H9 (cell line): ENCODE results near the gene SLC51B. TPM values are rescaled to one million over a fixed set of nuclear protein-coding genes. Genes with fewer than 3 reads are reported as not detected.

Experiments
- DNase-seq: peaks from one replicate; pipeline ENCODE4 v3.0.0-alpha.2; 2017
- H2AFZ ChIP-seq: one replicate; pipeline ENCODE4 v1.6.1; 2013; ENCODE audit warnings: mild to moderate bottlenecking, low read length, control low read depth, moderate library complexity
- H2AK5ac ChIP-seq: 2 replicates; pipeline ENCODE4 v1.6.1; 2013; ENCODE audit warnings: low read length, control low read depth, mixed read lengths; ENCODE audit not compliant: insufficient read length
- H2BK120ac ChIP-seq: one replicate; pipeline ENCODE4 v1.6.1; 2013; ENCODE audit warnings: low read depth, mild to moderate bottlenecking, low read length, control low read depth, inconsistent platforms; ENCODE audit not compliant: poor library complexity, severe bottlenecking
- H2BK12ac ChIP-seq: 2 replicates; pipeline ENCODE4 v1.6.1; 2013; ENCODE audit warnings: low read length, control low read depth, mixed read lengths, low read depth; ENCODE audit not compliant: insufficient read length
- H2BK15ac ChIP-seq: 2 replicates; pipeline ENCODE4 v1.6.1; 2013; ENCODE audit warnings: low read depth, low read length, control low read depth
- H2BK20ac ChIP-seq: one replicate; pipeline ENCODE4 v1.6.1; 2013; ENCODE audit warnings: low read depth, mild to moderate bottlenecking, low read length, control low read depth, inconsistent platforms; ENCODE audit not compliant: poor library complexity, severe bottlenecking
- H2BK5ac ChIP-seq: 2 replicates; pipeline ENCODE4 v1.6.1; 2013; ENCODE audit warnings: low read length, control low read depth, mixed read lengths; ENCODE audit not compliant: insufficient read length
- H3K14ac ChIP-seq: 2 replicates; pipeline ENCODE4 v1.6.1; 2013; ENCODE audit warnings: low read length, control low read depth; ENCODE audit not compliant: insufficient read depth
- H3K18ac ChIP-seq: 2 replicates; pipeline ENCODE4 v1.6.1; 2013; ENCODE audit warnings: low read depth, mild to moderate bottlenecking, mixed read lengths, low read length, control low read depth; ENCODE audit not compliant: insufficient read length
- H3K23ac ChIP-seq: 2 replicates; pipeline ENCODE4 v1.6.1; 2013; ENCODE audit warnings: low read length, control low read depth, mixed read lengths, low read depth; ENCODE audit not compliant: insufficient read length
- H3K23me2 ChIP-seq: 2 replicates; pipeline ENCODE4 v1.6.1; 2013; ENCODE audit warnings: low read depth, mild to moderate bottlenecking, mixed read lengths, low read length, control low read depth; ENCODE audit not compliant: insufficient read length, poor library complexity, severe bottlenecking
- H3K27ac ChIP-seq: 2 replicates; pipeline ENCODE4 v1.5.1; 2013; ENCODE audit warnings: low read length, control low read depth, mixed read lengths, low read depth; ENCODE audit not compliant: insufficient read length
- H3K27me3 ChIP-seq: 2 replicates; pipeline ENCODE4 v1.6.1; 2013; ENCODE audit warnings: low read length, control low read depth, inconsistent platforms; ENCODE audit not compliant: insufficient read depth
- H3K4ac ChIP-seq: 2 replicates; pipeline ENCODE4 v1.6.1; 2013; ENCODE audit warnings: low read depth, mild to moderate bottlenecking, control low read depth, inconsistent platforms, low read length, moderate library complexity
- H3K4me1 ChIP-seq: 2 replicates; pipeline ENCODE4 v1.6.1; 2013; ENCODE audit warnings: low read length, control low read depth, inconsistent platforms; ENCODE audit not compliant: insufficient read depth
- H3K4me2 ChIP-seq: 2 replicates; pipeline ENCODE4 v1.6.1; 2013; ENCODE audit warnings: low read length, control low read depth, mixed read lengths; ENCODE audit not compliant: insufficient read length, insufficient read depth
- H3K56ac ChIP-seq: 2 replicates; pipeline ENCODE4 v1.6.1; 2013; ENCODE audit warnings: low read depth, mild to moderate bottlenecking, mixed read lengths, low read length, control low read depth; ENCODE audit not compliant: insufficient read length
- H3K79me1 ChIP-seq: 2 replicates; pipeline ENCODE4 v1.6.1; 2013; ENCODE audit warnings: low read depth, mild to moderate bottlenecking, moderate library complexity, low read length, control low read depth, inconsistent platforms; ENCODE audit not compliant: insufficient read depth, poor library complexity, severe bottlenecking
- H3K79me2 ChIP-seq: 2 replicates; pipeline ENCODE4 v1.6.1; 2013; ENCODE audit warnings: low read length, control low read depth, inconsistent platforms; ENCODE audit not compliant: insufficient read depth
- H3K9ac ChIP-seq: 2 replicates; pipeline ENCODE4 v1.6.1; 2013; ENCODE audit warnings: low read length, control low read depth, mixed read lengths; ENCODE audit not compliant: insufficient read length; ENCODE audit errors: extremely low read depth
- H3K9me3 ChIP-seq: one replicate; pipeline ENCODE4 v1.6.1; 2013; ENCODE audit warnings: low read depth, low read length, inconsistent platforms; ENCODE audit not compliant: control insufficient read depth
- H3T11ph ChIP-seq: one replicate; pipeline ENCODE4 v1.6.1; 2013; ENCODE audit warnings: mild to moderate bottlenecking, low read length, control low read depth, inconsistent platforms
- H4K20me1 ChIP-seq: one replicate; pipeline ENCODE4 v1.6.1; 2013; ENCODE audit not compliant: control insufficient read depth, insufficient read length, insufficient read depth
- H4K5ac ChIP-seq: 2 replicates; pipeline ENCODE4 v1.6.1; 2013; ENCODE audit warnings: low read depth, mild to moderate bottlenecking, mixed read lengths, low read length, control low read depth; ENCODE audit not compliant: insufficient read length
- H4K8ac ChIP-seq: replicated peaks from 2 replicates; pipeline ENCODE4 v1.6.1; 2013; ENCODE audit warnings: low read length, control low read depth, mixed read lengths, low read depth; ENCODE audit not compliant: insufficient read length
- H4K91ac ChIP-seq: 2 replicates; pipeline ENCODE4 v1.6.1; 2013; ENCODE audit warnings: low read depth, mild to moderate bottlenecking, moderate library complexity, mixed read lengths, low read length, control low read depth; ENCODE audit not compliant: insufficient read length
- H3K27ac Mint-ChIP-seq, 3 experiments: 2 replicates in 2 of 3; 3 replicates in 1 of 3; pipeline ENCODE4 v1.8.0; 2020 to 2021; ENCODE audit warnings: mixed read lengths in 3 of 3, mild to moderate bottlenecking in 1 of 3, moderate library complexity in 1 of 3
- H3K27me3 Mint-ChIP-seq: 2 replicates; pipeline ENCODE4 v1.8.0; 2021; ENCODE audit warnings: low read depth, mild to moderate bottlenecking, moderate library complexity, mixed read lengths
- H3K36me3 Mint-ChIP-seq, 3 experiments: 2 replicates in 2 of 3; 3 replicates in 1 of 3; pipeline ENCODE4 v1.8.0; 2020 to 2021; ENCODE audit warnings: low read depth in 3 of 3, mixed read lengths in 3 of 3; ENCODE audit not compliant: insufficient read depth in 1 of 3
- H3K4me1 Mint-ChIP-seq, 2 experiments: 2 replicates each; pipeline ENCODE4 v1.8.0; 2020; ENCODE audit warnings: mixed read lengths in 2 of 2
- H3K4me3 Mint-ChIP-seq, 2 experiments: 2 replicates in 1 of 2; 3 replicates in 1 of 2; pipeline ENCODE4 v1.8.0; 2020 to 2021; ENCODE audit warnings: mild to moderate bottlenecking in 2 of 2, mixed read lengths in 2 of 2, moderate library complexity in 1 of 2
- H3K9me3 Mint-ChIP-seq, 2 experiments: 2 replicates in 1 of 2; 3 replicates in 1 of 2; pipeline ENCODE4 v1.8.0; 2020; ENCODE audit warnings: mild to moderate bottlenecking in 2 of 2, mixed read lengths in 2 of 2, moderate library complexity in 1 of 2
- WGBS: extraction: QIAGEN DNeasy Blood & Tissue Kit; methylation state at CpG from one replicate; pipeline ENCODE4 v1.1.7; 2013; ENCODE audit warnings: missing lambda C conversion rate, low lambda C conversion rate, mixed read lengths; ENCODE audit not compliant: insufficient read length; ENCODE audit errors: extremely low coverage; 5-methylcytosine and 5-hydroxymethylcytosine counted together
- total RNA-seq: library from RNA; stranded (reverse); gene quantifications from 2 replicates; pipeline ENCODE4 v1.2.1, GENCODE V29; 2021
- TF ChIP-seq, protein P1 (sequence below): fragments of 200-600 bp; sonication (generic); conservative IDR thresholded peaks from 3 replicates; pipeline ENCODE4 v1.8.0; 2021; ENCODE audit warnings: antibody characterized with exemption, mild to moderate bottlenecking

SLC51B gene
- total RNA-seq, 1 experiment from 2014 or later: not detected

DNA sequence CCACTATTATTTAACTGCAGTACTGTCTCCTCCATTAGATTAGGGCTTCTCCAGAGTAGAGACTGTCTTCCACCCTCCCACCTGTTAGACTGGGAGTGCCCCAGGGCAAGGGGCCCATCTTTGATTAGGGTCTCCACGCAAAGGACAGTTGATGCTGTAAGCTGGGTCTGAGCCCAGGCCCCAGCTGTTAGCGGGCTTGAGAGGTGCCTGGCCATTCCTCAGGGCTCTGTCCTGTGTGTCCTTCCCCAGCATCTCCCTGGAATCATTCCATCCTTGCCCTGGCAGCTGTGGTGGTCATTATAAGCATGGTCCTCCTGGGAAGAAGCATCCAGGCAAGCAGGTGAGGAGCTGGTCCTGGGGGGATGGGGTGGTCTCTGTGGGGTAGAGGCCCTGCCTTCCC is 6.1 kb downstream of the SLC51B start:
- no peak overlapping the region for H3T11ph ChIP-seq
- DNase-seq: no peak
- H4K8ac ChIP-seq: no peak overlapping the region
- no peak overlapping the region for H3K18ac ChIP-seq
- no peak overlapping the region for H3K23ac ChIP-seq
- H3K4ac ChIP-seq: no peak overlapping the region
- H3K9ac ChIP-seq: no peak overlapping the region
- Mint-ChIP-seq H3K27me3 (no peaks in the 10 kb centered on the region), H3K9me3 (no peaks in the 10 kb centered on the region), H3K36me3 (peaks cover 0 to 1% (median 0%) of the 10 kb centered on the region in 3 experiments; a peak in 1 of 7 replicates), H3K4me3 (no peak overlapping the region), H3K4me1 (peaks cover 5 to 6% of the 10 kb centered on the region in 2 experiments), H3K27ac (peak overlapping the region in 1 of 3 experiments; percentile 7; a peak in 1 of 7 replicates)
- H4K91ac ChIP-seq: no peak overlapping the region
- H4K20me1 ChIP-seq: no peaks in the 10 kb centered on the region
- H3K27me3 ChIP-seq: no peaks in the 10 kb centered on the region
- TF ChIP-seq, protein P1, sequence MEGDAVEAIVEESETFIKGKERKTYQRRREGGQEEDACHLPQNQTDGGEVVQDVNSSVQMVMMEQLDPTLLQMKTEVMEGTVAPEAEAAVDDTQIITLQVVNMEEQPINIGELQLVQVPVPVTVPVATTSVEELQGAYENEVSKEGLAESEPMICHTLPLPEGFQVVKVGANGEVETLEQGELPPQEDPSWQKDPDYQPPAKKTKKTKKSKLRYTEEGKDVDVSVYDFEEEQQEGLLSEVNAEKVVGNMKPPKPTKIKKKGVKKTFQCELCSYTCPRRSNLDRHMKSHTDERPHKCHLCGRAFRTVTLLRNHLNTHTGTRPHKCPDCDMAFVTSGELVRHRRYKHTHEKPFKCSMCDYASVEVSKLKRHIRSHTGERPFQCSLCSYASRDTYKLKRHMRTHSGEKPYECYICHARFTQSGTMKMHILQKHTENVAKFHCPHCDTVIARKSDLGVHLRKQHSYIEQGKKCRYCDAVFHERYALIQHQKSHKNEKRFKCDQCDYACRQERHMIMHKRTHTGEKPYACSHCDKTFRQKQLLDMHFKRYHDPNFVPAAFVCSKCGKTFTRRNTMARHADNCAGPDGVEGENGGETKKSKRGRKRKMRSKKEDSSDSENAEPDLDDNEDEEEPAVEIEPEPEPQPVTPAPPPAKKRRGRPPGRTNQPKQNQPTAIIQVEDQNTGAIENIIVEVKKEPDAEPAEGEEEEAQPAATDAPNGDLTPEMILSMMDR: no peak
- H2BK20ac ChIP-seq: no peak overlapping the region
- H2BK12ac ChIP-seq: no peak overlapping the region
- H3K23me2 ChIP-seq: no peaks in the 10 kb centered on the region
- H3K27ac ChIP-seq: no peak overlapping the region
- H3K56ac ChIP-seq: no peak overlapping the region
- H2AK5ac ChIP-seq: no peak overlapping the region
- no peak overlapping the region for H2BK15ac ChIP-seq
- H3K79me2 ChIP-seq: no peaks in the 10 kb centered on the region
- no peaks in the 10 kb centered on the region for H3K79me1 ChIP-seq
- no peak overlapping the region for H2AFZ ChIP-seq
- H2BK120ac ChIP-seq: no peak overlapping the region
- no peak overlapping the region for H3K4me2 ChIP-seq
- no peak overlapping the region for H2BK5ac ChIP-seq
- H4K5ac ChIP-seq: no peak overlapping the region
- no peak overlapping the region for H3K14ac ChIP-seq
- no peaks in the 10 kb centered on the region for H3K4me1 ChIP-seq
- no CpG with 5 or more reads among the region's 2 CpGs for WGBS
- H3K9me3 ChIP-seq: no peaks in the 10 kb centered on the region
